Lower leg skin (tissue), 4 donors: ENCODE measurements around the gene CTLA4. TPM values are rescaled to one million over a fixed set of nuclear protein-coding genes. Genes with fewer than 3 reads are reported as not detected.

ENCODE experiments used
- DNase-seq, 2 donors: peaks; one replicate each; pipeline ENCODE4 v3.0.0-alpha.2; 2019; ENCODE audit warnings: low spot score in 2 of 2
- H3K4me3 ChIP-seq: fragments of 200-600 bp; sonication (generic); 2 replicates; pipeline ENCODE4 v1.5.1; 2017; ENCODE audit warnings: mild to moderate bottlenecking, low read depth; ENCODE audit not compliant: poor library complexity, severe bottlenecking
- CTCF ChIP-seq, 3 donors: fragments of 450-650 bp; IDR thresholded peaks; one replicate each; pipeline ENCODE4 v1.5.1; 2016; ENCODE audit warnings: antibody characterized with exemption in 3 of 3, mild to moderate bottlenecking in 3 of 3, moderate library complexity in 2 of 3
- POLR2A ChIP-seq, 2 donors: fragments of 450-650 bp; IDR thresholded peaks; one replicate each; pipeline ENCODE4 v1.6.1; 2016 to 2017; ENCODE audit warnings: antibody characterized with exemption in 2 of 2, mild to moderate bottlenecking in 1 of 2, moderate library complexity in 1 of 2
- WGBS, 2 donors: methylation state at CpG; one replicate each; pipeline ENCODE4 v1.1.5; 2018; 5-methylcytosine and 5-hydroxymethylcytosine counted together
- intact Hi-C: fragments of 100-400 bp; cut with DNase I; formaldehyde crosslinking; loops from one replicate; pipeline ENCODE4 v1.15.0; 2023; ENCODE audit warnings: low total_unique reads
- total RNA-seq, 4 donors: library from RNA; depleted of rRNA; stranded (reverse); fragments of >200 nt; gene quantifications; one replicate each; pipeline ENCODE4 v1.1.0, GENCODE V29; 2016

CTLA4 gene
- under 1 TPM in 1 of 4 donors, not detected in 3; 0.45 TPM for total RNA-seq

DNA sequence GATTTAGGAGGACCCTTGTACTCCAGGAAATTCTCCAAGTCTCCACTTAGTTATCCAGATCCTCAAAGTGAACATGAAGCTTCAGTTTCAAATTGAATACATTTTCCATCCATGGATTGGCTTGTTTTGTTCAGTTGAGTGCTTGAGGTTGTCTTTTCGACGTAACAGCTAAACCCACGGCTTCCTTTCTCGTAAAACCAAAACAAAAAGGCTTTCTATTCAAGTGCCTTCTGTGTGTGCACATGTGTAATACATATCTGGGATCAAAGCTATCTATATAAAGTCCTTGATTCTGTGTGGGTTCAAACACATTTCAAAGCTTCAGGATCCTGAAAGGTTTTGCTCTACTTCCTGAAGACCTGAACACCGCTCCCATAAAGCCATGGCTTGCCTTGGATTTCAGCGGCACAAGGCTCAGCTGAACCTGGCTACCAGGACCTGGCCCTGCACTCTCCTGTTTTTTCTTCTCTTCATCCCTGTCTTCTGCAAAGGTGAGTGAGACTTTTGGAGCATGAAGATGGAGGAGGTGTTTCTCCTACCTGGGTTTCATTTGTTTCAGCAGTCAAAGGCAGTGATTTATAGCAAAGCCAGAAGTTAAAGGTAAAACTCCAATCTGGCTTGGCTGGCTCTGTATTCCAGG lies at the start of gene CTLA4:
CTLA4 (plus strand) TSS at position 211 of the 640 bp plus-strand sequence; CDS start at position 383, 172 bp downstream.
- DNase-seq = no peak
- intact Hi-C loops = no loop called here
- no peak within 1 kb of the TSS for H3K4me3 ChIP-seq
- WGBS, 2 donors = 71 to 82% methylated on average over 6 of the region's 6 CpGs
- TF ChIP-seq CTCF (IDR thresholded peaks at IDR 0.05) (no peak), POLR2A (IDR thresholded peaks at IDR 0.05) (no peak)

DNA sequence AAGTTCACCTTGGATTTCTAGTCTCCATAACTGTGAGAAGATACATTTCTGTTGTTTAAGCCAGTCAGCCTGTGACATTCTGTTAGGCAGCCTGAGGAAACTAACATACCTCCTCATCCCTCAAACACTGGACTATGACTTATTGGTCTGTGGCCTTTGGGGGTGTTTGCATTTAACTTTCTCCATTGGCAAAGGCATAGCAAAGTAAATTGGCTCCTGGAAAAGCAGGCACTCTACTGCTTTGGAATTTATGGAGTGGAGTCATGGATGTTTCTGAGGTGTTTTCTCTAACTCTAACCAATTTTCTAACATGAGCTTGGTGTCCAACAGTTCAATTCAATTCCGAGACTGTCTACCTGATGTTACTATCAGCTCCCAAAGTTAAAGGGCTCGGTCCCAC lies 48.9 kb upstream of the CTLA4 start:
- H3K4me3 ChIP-seq = no peak overlapping the region
- no peak for TF ChIP-seq CTCF (IDR thresholded peaks at IDR 0.05)
- no peak for TF ChIP-seq POLR2A (IDR thresholded peaks at IDR 0.05)
- 95 to 96% methylated on average over 2 of the region's 2 CpGs for WGBS, 2 donors
- no peak for DNase-seq
- intact Hi-C loops = no loop called here

DNA sequence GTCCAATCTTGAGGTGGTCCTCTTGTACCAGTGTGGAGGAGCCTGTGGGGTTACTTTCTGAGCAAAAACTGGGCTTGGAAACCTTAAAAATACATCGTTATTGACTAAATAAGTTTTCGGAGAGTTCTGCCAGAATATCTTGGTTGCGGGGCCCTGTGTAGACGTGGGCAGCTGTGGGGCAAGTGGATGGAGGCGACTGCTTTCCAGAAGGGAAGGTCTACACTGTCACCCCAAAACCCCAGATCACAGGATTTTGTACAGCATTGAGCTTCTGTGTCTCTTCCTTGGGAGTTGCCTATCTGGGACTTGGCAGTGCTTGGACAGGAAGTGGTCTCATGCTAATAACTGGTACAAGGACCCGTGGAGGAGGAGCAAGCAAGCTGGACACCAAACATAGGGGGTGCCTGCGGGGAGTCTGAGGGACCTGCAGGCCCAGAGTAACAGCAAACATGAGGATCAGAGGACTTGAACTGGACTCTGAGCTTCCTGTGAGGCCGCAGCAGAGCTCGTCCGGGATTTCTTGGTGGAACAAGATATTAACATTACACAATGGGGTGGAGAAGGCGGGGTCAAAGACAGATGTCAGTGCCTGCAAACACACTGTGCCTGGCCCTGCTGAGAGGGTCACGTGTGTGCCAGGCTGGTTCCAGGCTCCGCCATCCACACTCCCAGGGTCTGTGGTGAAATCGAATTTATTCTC lies 48.0 kb upstream of the CTLA4 start:
- peak in 1 of 2 donors; percentile 88 for DNase-seq
- no peak overlapping the region for H3K4me3 ChIP-seq
- no peak for TF ChIP-seq CTCF (IDR thresholded peaks at IDR 0.05)
- no peak for TF ChIP-seq POLR2A (IDR thresholded peaks at IDR 0.05)
- intact Hi-C loops = no loop called here
- 79 to 81% methylated on average over 14 of the region's 14 CpGs for WGBS, 2 donors

DNA sequence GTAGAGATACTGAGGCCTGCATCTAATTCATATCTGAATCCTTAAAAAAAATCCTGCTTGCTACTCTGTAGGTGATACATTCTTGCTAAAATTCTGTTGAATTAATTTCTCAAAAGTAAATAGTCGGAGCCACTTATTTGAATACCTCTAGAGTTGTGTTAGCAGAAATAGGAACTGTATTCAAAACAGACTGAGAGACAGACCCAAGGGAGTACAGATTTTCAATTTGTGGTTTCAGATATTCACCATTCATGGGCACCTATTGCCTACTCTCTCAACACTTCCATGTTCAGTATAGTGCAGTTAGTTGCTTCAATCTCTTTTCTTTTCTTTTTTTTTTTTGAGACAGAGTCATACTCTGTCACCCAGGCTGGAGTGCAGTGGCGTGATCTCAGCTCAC lies 46.6 kb upstream of the CTLA4 start:
- intact Hi-C loops = no loop called here
- no peak overlapping the region for H3K4me3 ChIP-seq

DNA sequence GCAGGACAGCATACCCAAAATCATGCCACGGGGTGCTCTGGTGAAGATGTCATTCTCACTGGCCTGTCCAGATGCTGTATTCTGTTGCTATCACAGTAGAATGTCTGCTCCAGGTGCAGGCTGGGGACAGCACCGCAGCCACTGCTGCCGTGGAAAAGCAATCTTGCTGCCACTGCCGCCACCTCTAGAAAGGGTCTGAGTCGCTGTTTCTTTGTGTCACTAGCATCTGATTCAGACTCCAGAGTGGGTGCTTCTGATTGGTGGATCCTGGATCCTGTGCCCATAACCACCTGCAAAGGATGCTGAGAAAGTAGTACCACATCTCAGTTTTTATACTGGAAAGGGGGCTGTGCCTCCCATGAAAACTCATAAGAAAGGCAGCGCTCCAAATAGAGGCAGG lies 45.3 kb upstream of the CTLA4 start:
- 88 to 90% methylated on average over 6 of the region's 6 CpGs for WGBS, 2 donors
- intact Hi-C loops = no loop called here
- DNase-seq = no peak
- H3K4me3 ChIP-seq = no peak overlapping the region
- no peak for TF ChIP-seq POLR2A (IDR thresholded peaks at IDR 0.05)
- no peak for TF ChIP-seq CTCF (IDR thresholded peaks at IDR 0.05)

More for the DNA sequence above, 46.6 kb upstream of the CTLA4 start:
- DNase-seq = no peak
- 88 to 100% methylated on average over 2 of the region's 2 CpGs for WGBS, 2 donors
- TF ChIP-seq POLR2A (IDR thresholded peaks at IDR 0.05) = no peak

DNA sequence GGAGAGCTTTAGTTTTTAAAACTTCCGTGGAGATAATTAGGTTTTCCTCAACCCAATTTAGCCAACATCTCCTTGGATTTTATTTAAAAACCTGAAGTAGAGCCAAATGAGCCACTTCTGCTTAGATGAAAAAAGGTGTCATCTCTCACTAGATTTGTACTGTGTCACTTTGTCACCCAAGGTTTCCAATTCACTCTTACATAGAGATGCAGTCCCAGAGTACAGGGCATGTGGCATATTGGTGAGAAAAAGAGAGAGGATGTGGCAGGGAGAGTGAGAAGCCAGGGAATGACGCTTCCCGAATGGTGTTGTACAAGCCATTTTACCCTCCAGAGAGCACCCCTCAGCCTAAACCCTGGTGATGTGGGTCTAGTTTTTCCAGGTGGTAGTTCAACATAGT lies 44.4 kb upstream of the CTLA4 start:
- DNase-seq = no peak
- H3K4me3 ChIP-seq = no peak overlapping the region
- TF ChIP-seq CTCF (IDR thresholded peaks at IDR 0.05) (no peak), POLR2A (IDR thresholded peaks at IDR 0.05) (no peak)
- intact Hi-C loops = no loop called here
- whole genome bisulfite sequencing, 2 donors = 87 to 89% methylated on average over 3 of the region's 3 CpGs
